Neural progenitor cell (in vitro differentiated cells): Measurements from ENCODE around the gene DTNBP1. TPM values are rescaled to one million over a fixed set of nuclear protein-coding genes. Genes with fewer than 3 reads are reported as not detected.

Experiments
- DNase-seq: peaks from one replicate; pipeline ENCODE4 v3.0.0-alpha.2; 2016; ENCODE audit warnings: low spot score
- H2AFZ ChIP-seq: fragments of 200-600 bp; sonication (generic); replicated peaks from 2 replicates; pipeline ENCODE4 v1.6.1; 2016; ENCODE audit warnings: antibody characterized with exemption
- H3F3A ChIP-seq: fragments of 200-600 bp; sonication (generic); 2 replicates; pipeline ENCODE4 v1.6.1; 2016; ENCODE audit warnings: antibody characterized with exemption, low read depth
- H3K27ac ChIP-seq: fragments of 200-600 bp; sonication (generic); 2 replicates; pipeline ENCODE4 v1.5.1; 2016; ENCODE audit warnings: mild to moderate bottlenecking
- H3K27me3 ChIP-seq: fragments of 200-600 bp; sonication (generic); 2 replicates; pipeline ENCODE4 v1.6.1; 2016; ENCODE audit warnings: mild to moderate bottlenecking, moderate library complexity
- H3K36me3 ChIP-seq: fragments of 200-600 bp; sonication (generic); 2 replicates; pipeline ENCODE4 v1.5.1; 2016
- H3K4me1 ChIP-seq: fragments of 200-600 bp; sonication (generic); 2 replicates; pipeline ENCODE4 v1.6.1; 2016; ENCODE audit warnings: mixed run types
- H3K4me2 ChIP-seq: fragments of 200-600 bp; sonication (generic); 2 replicates; pipeline ENCODE4 v1.6.1; 2016
- H3K4me3 ChIP-seq: fragments of 200-600 bp; sonication (generic); 2 replicates; pipeline ENCODE4 v1.5.1; 2016
- H3K79me2 ChIP-seq: fragments of 200-600 bp; sonication (generic); 2 replicates; pipeline ENCODE4 v1.6.1; 2016; ENCODE audit warnings: low read depth
- H3K9ac ChIP-seq: fragments of 200-600 bp; sonication (generic); 2 replicates; pipeline ENCODE4 v1.6.1; 2016
- H3K9me3 ChIP-seq: fragments of 200-600 bp; sonication (generic); 2 replicates; pipeline ENCODE4 v1.5.1; 2016; ENCODE audit warnings: low read depth
- H4K20me1 ChIP-seq: fragments of 200-600 bp; sonication (generic); 2 replicates; pipeline ENCODE4 v1.6.1; 2016; ENCODE audit warnings: low read depth
- H3K27ac Mint-ChIP-seq: 3 replicates; pipeline ENCODE4 v1.8.0; 2021; ENCODE audit warnings: mixed read lengths
- H3K27me3 Mint-ChIP-seq: 2 replicates; pipeline ENCODE4 v1.8.0; 2022; ENCODE audit warnings: low read depth, mild to moderate bottlenecking, inconsistent platforms, moderate library complexity, mixed read lengths; ENCODE audit not compliant: insufficient read depth
- H3K36me3 Mint-ChIP-seq: 3 replicates; pipeline ENCODE4 v1.8.0; 2021; ENCODE audit warnings: mixed read lengths
- H3K4me1 Mint-ChIP-seq: 3 replicates; pipeline ENCODE4 v1.8.0; 2021; ENCODE audit warnings: mixed read lengths
- H3K4me3 Mint-ChIP-seq: 3 replicates; pipeline ENCODE4 v1.8.0; 2021; ENCODE audit warnings: mild to moderate bottlenecking, moderate library complexity, mixed read lengths
- H3K9me3 Mint-ChIP-seq: 3 replicates; pipeline ENCODE4 v1.8.0; 2020; ENCODE audit warnings: mixed read lengths
- CTCF ChIP-seq: fragments of 200-600 bp; sonication (generic); IDR thresholded peaks from 2 replicates; pipeline ENCODE4 v1.5.1; 2017; ENCODE audit warnings: antibody characterized with exemption, mild to moderate bottlenecking
- EZH2 ChIP-seq: fragments of 200-600 bp; sonication (generic); IDR thresholded peaks from 2 replicates; pipeline ENCODE4 v1.6.1; 2017; ENCODE audit warnings: antibody characterized with exemption, mild to moderate bottlenecking, moderate library complexity
- EZH2phosphoT487 ChIP-seq: fragments of 200-600 bp; sonication (generic); IDR thresholded peaks from 2 replicates; pipeline ENCODE4 v1.6.1; 2017; ENCODE audit warnings: antibody characterized with exemption
- total RNA-seq: library from RNA; depleted of rRNA; stranded (reverse); fragments of >200 nt; gene quantifications from 2 replicates; pipeline ENCODE4 v1.2.3, GENCODE V29; 2015; ENCODE audit warnings: low replicate concordance

The DTNBP1 gene
- total RNA-seq, 1 donor from 2014 or later, result 4.5 TPM

- no peak for TF ChIP-seq EZH2phosphoT487
- TF ChIP-seq EZH2, result no peak
- no peak for TF ChIP-seq CTCF
- H3K79me2 ChIP-seq, result no peaks in the 10 kb centered on the region
- no peak for DNase-seq
- Mint-ChIP-seq H3K36me3 (peaks cover 35% of the 10 kb centered on the region), H3K9me3 (peaks cover 46% of the 10 kb centered on the region), H3K27ac (no peak overlapping the region), H3K27me3 (peaks cover 5% of the 10 kb centered on the region), H3K4me3 (no peak overlapping the region), H3K4me1 (no peaks in the 10 kb centered on the region)
- no peak overlapping the region for H3K4me2 ChIP-seq
- no peaks in the 10 kb centered on the region for H3F3A ChIP-seq
- peaks cover 7% of the 10 kb centered on the region for H3K36me3 ChIP-seq
- H3K27me3 ChIP-seq, result no peaks in the 10 kb centered on the region
- no peak overlapping the region for H2AFZ ChIP-seq
- H3K27ac ChIP-seq, result no peak overlapping the region
- H3K4me1 ChIP-seq, result peaks cover 5% of the 10 kb centered on the region
- no peak overlapping the region for H3K4me3 ChIP-seq
- no peaks in the 10 kb centered on the region for H4K20me1 ChIP-seq
- no peaks in the 10 kb centered on the region for H3K9me3 ChIP-seq
- no peak overlapping the region for H3K9ac ChIP-seq
Measured at GRCh38 chr6:15643542-15643941, 19.3 kb downstream of the DTNBP1 start.

- no peaks in the 10 kb centered on the region for H3K4me1 Mint-ChIP-seq
- peaks cover 31% of the 10 kb centered on the region for H3K36me3 Mint-ChIP-seq
- H2AFZ ChIP-seq, result no peak overlapping the region
- H3K27me3 Mint-ChIP-seq, result peaks cover 5% of the 10 kb centered on the region
- H3K27me3 ChIP-seq, result no peaks in the 10 kb centered on the region
- H3F3A ChIP-seq, result no peaks in the 10 kb centered on the region
- H3K27ac ChIP-seq, result no peak overlapping the region
- peaks cover 5% of the 10 kb centered on the region for H3K4me1 ChIP-seq
- H3K9me3 ChIP-seq, result no peaks in the 10 kb centered on the region
- no peak overlapping the region for H3K4me2 ChIP-seq
- H3K4me3 ChIP-seq, result no peak overlapping the region
- H3K36me3 ChIP-seq, result peaks cover 6% of the 10 kb centered on the region
- no peak overlapping the region for H3K4me3 Mint-ChIP-seq
- H4K20me1 ChIP-seq, result no peaks in the 10 kb centered on the region
- H3K9ac ChIP-seq, result no peak overlapping the region
- no peaks in the 10 kb centered on the region for H3K79me2 ChIP-seq
- TF ChIP-seq CTCF (peak; percentile 44), EZH2phosphoT487 (no peak), EZH2 (no peak)
- peaks cover 38% of the 10 kb centered on the region for H3K9me3 Mint-ChIP-seq
- H3K27ac Mint-ChIP-seq, result no peak overlapping the region
- no peak for DNase-seq
Measured at GRCh38 chr6:15642276-15642675, 20.6 kb downstream of the DTNBP1 start.

- Histone ChIP-seq H3K36me3 (peaks cover 6% of the 10 kb centered on the region), H3K4me2 (no peak overlapping the region), H3K27me3 (no peaks in the 10 kb centered on the region), H2AFZ (no peak overlapping the region), H4K20me1 (no peaks in the 10 kb centered on the region), H3K9me3 (no peaks in the 10 kb centered on the region), H3K27ac (no peak overlapping the region), H3K4me1 (peaks cover 5% of the 10 kb centered on the region), H3K79me2 (no peaks in the 10 kb centered on the region), H3F3A (no peaks in the 10 kb centered on the region), H3K9ac (no peak overlapping the region), H3K4me3 (no peak overlapping the region)
- Mint-ChIP-seq H3K9me3 (peaks cover 12% of the 10 kb centered on the region), H3K4me1 (no peaks in the 10 kb centered on the region), H3K27ac (no peak overlapping the region), H3K27me3 (peaks cover 5% of the 10 kb centered on the region), H3K36me3 (peaks cover 12% of the 10 kb centered on the region), H3K4me3 (no peak overlapping the region)
- TF ChIP-seq EZH2 (no peak), EZH2phosphoT487 (no peak), CTCF (no peak)
- DNase-seq, result no peak
Measured at GRCh38 chr6:15638373-15638772, 24.5 kb downstream of the DTNBP1 start.
